GM12874 (cell line): ENCODE results near the gene PLIN1.

Source experiments
- TF ChIP-seq, protein P1 (sequence below): IDR thresholded peaks from 2 replicates; pipeline ENCODE4 v1.5.1; 2011; ENCODE audit warnings: low read depth, mild to moderate bottlenecking, control low read depth, low read length, moderate library complexity; ENCODE audit not compliant: insufficient read depth

PLIN1 gene

DNA sequence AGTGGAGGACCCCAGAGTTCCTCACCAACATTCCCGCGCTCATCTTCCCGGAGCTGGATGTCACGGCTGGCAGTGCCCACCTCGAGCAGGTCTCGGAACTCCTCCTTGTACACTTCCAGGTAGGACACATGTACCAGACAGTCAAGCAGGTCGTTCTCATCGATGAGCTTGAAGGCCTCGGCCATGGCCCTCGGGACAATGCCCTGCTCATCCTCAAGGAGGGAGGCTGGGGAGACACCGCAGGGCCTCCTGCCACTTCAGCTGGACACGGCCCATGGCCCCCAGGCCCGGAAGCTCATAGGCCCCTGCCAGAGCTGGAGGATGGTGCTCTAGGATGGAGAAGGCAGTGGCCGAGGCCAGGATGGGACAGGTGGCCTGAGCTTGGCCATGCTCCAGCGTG is 29.5 kb downstream of the PLIN1 start:
- TF ChIP-seq, protein P1, sequence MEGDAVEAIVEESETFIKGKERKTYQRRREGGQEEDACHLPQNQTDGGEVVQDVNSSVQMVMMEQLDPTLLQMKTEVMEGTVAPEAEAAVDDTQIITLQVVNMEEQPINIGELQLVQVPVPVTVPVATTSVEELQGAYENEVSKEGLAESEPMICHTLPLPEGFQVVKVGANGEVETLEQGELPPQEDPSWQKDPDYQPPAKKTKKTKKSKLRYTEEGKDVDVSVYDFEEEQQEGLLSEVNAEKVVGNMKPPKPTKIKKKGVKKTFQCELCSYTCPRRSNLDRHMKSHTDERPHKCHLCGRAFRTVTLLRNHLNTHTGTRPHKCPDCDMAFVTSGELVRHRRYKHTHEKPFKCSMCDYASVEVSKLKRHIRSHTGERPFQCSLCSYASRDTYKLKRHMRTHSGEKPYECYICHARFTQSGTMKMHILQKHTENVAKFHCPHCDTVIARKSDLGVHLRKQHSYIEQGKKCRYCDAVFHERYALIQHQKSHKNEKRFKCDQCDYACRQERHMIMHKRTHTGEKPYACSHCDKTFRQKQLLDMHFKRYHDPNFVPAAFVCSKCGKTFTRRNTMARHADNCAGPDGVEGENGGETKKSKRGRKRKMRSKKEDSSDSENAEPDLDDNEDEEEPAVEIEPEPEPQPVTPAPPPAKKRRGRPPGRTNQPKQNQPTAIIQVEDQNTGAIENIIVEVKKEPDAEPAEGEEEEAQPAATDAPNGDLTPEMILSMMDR: no peak

DNA sequence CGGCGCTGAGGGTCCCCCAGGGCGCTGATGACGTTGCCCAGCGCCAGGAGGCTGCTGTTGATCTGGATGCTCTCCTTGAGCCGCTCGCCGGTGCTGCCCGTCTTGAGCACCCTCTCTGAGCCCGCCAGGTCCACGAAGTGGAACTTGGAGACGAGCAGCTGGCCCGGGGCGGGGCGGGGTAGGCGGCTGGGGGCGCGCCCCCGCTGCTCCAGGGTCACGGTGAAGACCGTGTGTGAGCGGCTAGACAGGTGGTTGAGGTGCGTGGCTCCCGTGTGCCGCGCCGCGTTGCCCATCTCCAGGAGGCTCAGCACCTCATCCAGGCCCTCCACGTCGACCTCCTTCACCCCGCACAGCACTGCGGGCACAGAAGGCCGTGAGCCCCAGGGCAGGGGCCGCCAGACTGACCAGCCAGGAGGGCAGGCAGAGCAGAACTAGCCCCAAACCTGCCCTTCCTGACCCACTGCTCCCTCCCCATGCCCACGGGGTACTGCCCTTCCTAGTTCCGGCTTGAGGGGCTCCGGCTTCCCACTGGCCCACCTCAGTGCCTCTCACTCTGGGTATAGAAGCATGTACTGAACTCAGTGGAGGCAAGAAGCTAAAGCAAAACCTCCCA is 30.0 kb downstream of the PLIN1 start:
- TF ChIP-seq, protein P1: no peak

DNA sequence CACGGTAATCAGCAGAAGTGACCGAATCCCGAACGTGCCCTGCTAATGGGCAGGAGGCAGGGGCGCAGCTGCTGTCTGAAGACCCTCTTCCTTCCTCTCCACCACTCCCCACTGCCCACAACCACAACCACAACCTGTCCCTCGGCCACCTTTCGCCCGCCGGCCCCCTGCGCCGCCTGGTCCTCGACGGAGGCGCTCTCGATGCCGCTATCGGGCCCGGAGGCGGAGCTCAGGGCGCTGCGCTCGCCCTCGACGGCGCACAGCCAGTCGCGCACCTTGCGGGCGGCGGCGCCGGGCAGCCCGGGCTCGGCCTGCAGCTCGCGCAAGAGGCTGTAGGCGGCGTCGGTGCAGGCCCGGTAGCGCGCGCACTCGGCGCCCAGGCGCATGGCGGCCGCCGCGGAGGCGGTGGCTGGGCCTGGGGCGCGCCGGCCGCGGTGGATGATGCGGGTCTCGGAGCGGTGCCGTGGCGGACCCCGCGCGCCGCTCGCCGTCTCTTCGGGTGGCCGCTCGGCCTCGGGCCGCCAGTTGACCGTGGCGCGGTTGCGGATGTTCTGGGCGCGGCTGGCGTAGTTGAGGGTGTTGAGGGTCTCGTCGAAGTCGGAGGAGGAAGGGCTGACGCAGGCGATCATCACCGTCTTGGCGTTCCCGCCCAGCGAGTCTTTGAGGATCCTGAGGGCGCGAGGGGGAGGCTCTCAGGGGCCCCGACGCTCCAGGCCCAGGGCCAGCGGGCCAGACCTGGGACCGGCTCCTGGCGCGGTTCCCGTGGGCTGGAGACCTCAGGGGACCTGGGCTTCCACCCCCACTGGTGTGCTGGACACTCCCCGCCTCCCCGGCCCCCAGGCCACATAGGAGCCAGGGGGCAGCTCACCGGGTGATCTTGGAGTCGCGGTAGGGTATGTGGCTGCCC is 30.8 kb downstream of the PLIN1 start:
- TF ChIP-seq, protein P1: no peak

DNA sequence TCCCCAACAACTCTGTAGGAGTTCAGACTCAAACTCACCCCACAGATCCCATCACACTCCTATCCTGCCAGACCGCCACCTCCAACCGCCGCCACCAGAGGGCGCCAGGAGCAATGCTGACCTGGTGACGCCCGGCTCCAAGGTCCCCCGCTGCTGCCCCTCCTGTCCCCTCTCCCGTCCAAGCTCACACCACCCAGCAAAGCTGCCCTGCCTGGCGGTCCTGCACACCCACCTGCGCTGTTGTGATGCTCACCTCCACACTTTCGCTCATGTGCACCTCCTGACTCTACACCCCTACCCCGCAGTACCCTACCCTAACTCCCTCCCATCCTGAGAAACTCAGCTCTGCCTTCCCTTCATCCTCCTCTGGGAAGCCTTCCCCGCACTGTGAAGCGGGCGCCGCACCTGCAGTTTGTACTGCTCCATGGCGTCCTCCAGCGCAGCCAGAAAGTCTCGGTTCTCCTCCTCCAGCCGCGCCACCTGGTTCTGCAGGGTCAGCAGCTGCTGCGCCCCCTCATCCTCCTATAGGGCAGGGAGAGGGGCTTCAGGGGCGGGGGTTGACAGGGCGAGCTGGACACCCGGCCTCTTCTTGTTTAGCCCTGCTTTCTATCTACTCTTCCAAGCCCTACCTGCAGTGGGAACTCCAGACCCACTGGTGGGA is 31.8 kb downstream of the PLIN1 start:
- TF ChIP-seq, protein P1: peak; percentile 90

DNA sequence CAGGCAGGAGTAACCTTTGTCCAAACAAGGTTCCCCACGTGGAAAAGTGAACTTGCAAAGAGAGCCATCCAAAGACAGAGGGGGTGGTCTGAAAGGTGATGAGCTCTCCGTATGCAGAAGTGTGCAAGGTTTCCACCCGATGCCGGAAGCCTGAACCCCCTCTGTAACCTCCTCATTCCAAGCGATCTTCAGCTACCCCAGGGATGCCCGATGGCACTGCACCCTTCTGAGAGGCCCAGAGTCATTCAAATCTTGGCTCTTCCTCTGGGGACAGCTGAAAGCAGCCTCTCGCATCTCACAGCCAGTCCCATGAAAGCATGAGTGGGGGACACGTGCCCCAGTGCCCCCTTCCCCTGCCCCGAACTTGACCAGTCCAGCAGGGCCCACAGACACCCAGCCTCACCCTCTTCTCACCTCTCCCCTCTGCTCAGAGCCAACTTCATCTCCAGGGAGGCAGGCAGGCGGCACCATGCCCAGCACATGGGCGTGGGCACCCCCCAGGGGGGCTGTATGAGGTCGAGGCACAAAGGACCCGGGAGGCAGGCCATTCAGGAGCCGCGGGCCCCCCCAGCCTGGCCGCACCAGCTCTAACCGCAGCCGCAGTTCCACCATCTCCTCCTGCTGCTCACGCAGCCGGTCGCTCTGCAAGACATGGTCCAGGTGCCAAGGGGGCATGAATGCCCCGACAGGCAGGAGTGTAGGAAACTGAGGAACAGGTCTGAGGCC is 32.6 kb downstream of the PLIN1 start:
- TF ChIP-seq, protein P1: no peak

DNA sequence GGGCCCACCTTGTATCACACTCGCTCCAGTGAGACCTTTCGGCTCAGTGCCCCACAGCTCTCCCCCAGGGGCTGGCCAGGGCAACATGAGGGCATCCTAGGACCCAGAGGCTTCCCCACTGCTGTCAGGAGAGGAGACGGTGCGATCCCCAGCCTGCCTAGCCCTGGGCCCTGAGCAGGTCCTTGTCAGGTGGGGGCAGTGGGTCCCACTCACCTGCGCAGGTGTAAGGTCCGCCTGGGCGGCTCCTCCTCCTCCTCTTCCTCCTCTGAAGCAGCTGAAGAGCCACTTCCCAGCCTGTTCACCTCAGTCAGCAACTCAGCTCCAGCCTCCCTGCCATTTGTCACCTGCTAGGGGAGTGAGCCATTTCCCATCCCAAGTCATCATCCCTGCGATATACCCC is 33.5 kb downstream of the PLIN1 start:
- TF ChIP-seq, protein P1: no peak

DNA sequence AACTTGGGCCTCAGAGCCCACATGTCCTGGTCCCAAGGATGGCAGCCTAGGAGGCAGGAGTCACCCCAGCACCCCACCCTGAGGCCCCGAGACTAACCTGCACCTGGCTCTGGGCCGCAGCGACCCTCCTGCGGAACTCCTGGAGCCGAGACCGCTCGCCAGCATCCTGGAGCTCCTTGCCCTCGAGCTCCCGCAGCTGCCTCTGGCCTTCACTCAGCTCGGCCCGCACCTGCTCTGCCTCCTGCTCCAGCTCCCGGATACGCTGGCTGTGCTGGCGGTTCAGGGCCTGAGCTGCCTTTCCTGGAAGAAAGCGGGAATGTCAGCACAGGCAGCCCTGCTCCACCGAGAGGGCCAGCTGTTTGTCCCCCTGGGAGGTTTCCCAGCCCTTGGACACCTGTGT is 37.1 kb downstream of the PLIN1 start:
- TF ChIP-seq, protein P1: no peak
